Measurements from ENCODE around the gene RORB.

RORB gene

GRCh38 chr9:74729136-74729695, 232.1 kb downstream of the RORB start:
- peak; percentile 14 for DNase-seq (ENCODE audit: low spot score)
- Histone ChIP-seq H2AK5ac (ENCODE audit: low read depth, low read length) (no peak overlapping the region), H3K9me3 (replicated peaks in 1 of 2; ENCODE audit: control insufficient read depth in 2 of 2, insufficient read depth in 1 of 2, low read depth in 1 of 2, low read length in 2 of 2) (no peaks in the 10 kb centered on the region), H2AFZ (ENCODE audit: low read length) (no peak overlapping the region), H2BK12ac (ENCODE audit: low read length) (no peak overlapping the region), H4K91ac (ENCODE audit: low read depth, low read length, poor library complexity) (no peak overlapping the region), H3K36me3 (replicated peaks in 1 of 2; ENCODE audit: control insufficient read depth in 2 of 2, insufficient read depth in 2 of 2, low read length in 2 of 2) (no peaks in the 10 kb centered on the region), H3K27me3 (ENCODE audit: control insufficient read depth in 3 of 3, insufficient read depth in 3 of 3, low read depth in 1 of 3, low read length in 3 of 3) (no peaks in the 10 kb centered on the region), H4K8ac (ENCODE audit: low read depth, low read length) (no peak overlapping the region), H2BK120ac (ENCODE audit: low read depth, low read length) (no peak overlapping the region), H3K23ac (ENCODE audit: low read depth, low read length, poor library complexity) (no peak overlapping the region), H2BK15ac (ENCODE audit: low read length) (no peak overlapping the region), H2BK5ac (ENCODE audit: low read length) (no peak overlapping the region), H3K14ac (ENCODE audit: low read length) (no peak overlapping the region), H3K4me1 (ENCODE audit: control insufficient read depth in 2 of 2, insufficient read depth in 1 of 2, low read depth in 1 of 2, low read length in 2 of 2) (peaks cover 4 to 7% of the 10 kb centered on the region in 2 donors), H3K4me2 (ENCODE audit: insufficient read depth, low read length, poor library complexity, severe bottlenecking) (no peak overlapping the region), H3K9ac (ENCODE audit: low read depth, low read length, poor library complexity) (no peak overlapping the region), H3K4me3 (ENCODE audit: low read length in 2 of 2) (no peak overlapping the region), H3K4ac (ENCODE audit: low read length) (no peak overlapping the region), H3K18ac (ENCODE audit: low read length) (no peak overlapping the region), H3K27ac (replicated peaks; ENCODE audit: low read length) (no peak overlapping the region), H3K79me1 (ENCODE audit: low read depth, low read length) (no peaks in the 10 kb centered on the region)
- no CpG with 5 or more reads among the region's 9 CpGs for WGBS, 2 donors (ENCODE audit: extremely low coverage in 2 of 2, insufficient read length in 2 of 2, insufficient replicate concordance in 1 of 2)

DNA sequence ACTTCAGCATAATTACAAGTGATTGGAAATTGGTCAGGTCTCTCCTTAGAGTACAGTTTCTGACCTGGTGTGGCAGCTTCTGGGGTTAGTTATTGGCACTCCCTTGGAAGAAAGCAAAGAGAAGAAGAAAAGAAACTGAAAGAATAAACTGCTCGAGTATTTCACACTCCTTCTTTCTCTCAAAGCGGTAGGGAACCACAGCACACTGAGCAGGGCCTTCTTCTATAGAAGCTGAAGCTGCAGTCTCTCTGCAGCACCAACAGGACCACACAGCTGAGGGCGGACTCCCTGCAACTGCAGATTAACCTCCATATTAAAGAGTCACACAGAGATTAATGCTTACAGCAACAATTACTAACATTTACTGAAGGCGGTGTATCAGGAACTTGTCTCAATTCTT, 238.6 kb downstream of the RORB start:
- no peak overlapping the region for H3K18ac ChIP-seq (ENCODE audit: low read length)
- H2BK5ac ChIP-seq (ENCODE audit: low read length), result no peak overlapping the region
- H2BK15ac ChIP-seq (ENCODE audit: low read length), result no peak overlapping the region
- no peak overlapping the region for H2BK120ac ChIP-seq (ENCODE audit: low read depth, low read length)
- no peaks in the 10 kb centered on the region for H3K9me3 ChIP-seq (replicated peaks in 1 of 2; ENCODE audit: control insufficient read depth in 2 of 2, insufficient read depth in 1 of 2, low read depth in 1 of 2, low read length in 2 of 2)
- H3K4me2 ChIP-seq (ENCODE audit: insufficient read depth, low read length, poor library complexity, severe bottlenecking), result no peak overlapping the region
- H3K36me3 ChIP-seq (replicated peaks in 1 of 2; ENCODE audit: control insufficient read depth in 2 of 2, insufficient read depth in 2 of 2, low read length in 2 of 2), result no peaks in the 10 kb centered on the region
- H4K91ac ChIP-seq (ENCODE audit: low read depth, low read length, poor library complexity), result no peak overlapping the region
- no peaks in the 10 kb centered on the region for H3K27me3 ChIP-seq (ENCODE audit: control insufficient read depth in 3 of 3, insufficient read depth in 3 of 3, low read depth in 1 of 3, low read length in 3 of 3)
- peak overlapping the region; percentile 37 for H3K27ac ChIP-seq (replicated peaks; ENCODE audit: low read length)
- no peak overlapping the region for H3K9ac ChIP-seq (ENCODE audit: low read depth, low read length, poor library complexity)
- peak overlapping the region; percentile 45 for H2AFZ ChIP-seq (ENCODE audit: low read length)
- WGBS, 2 donors (ENCODE audit: extremely low coverage in 2 of 2, insufficient read length in 2 of 2, insufficient replicate concordance in 1 of 2), result no CpG with 5 or more reads among the region's 4 CpGs
- H3K23ac ChIP-seq (ENCODE audit: low read depth, low read length, poor library complexity), result no peak overlapping the region
- no peak overlapping the region for H3K14ac ChIP-seq (ENCODE audit: low read length)
- no peak overlapping the region for H3K4me3 ChIP-seq (ENCODE audit: low read length in 2 of 2)
- no peak overlapping the region for H2AK5ac ChIP-seq (ENCODE audit: low read depth, low read length)
- no peak for DNase-seq (ENCODE audit: low spot score)
- no peak overlapping the region for H4K8ac ChIP-seq (ENCODE audit: low read depth, low read length)
- H2BK12ac ChIP-seq (ENCODE audit: low read length), result no peak overlapping the region
- peaks cover 0 to 4% of the 10 kb centered on the region in 2 donors for H3K4me1 ChIP-seq (ENCODE audit: control insufficient read depth in 2 of 2, insufficient read depth in 1 of 2, low read depth in 1 of 2, low read length in 2 of 2)
- no peaks in the 10 kb centered on the region for H3K79me1 ChIP-seq (ENCODE audit: low read depth, low read length)
- H3K4ac ChIP-seq (ENCODE audit: low read length), result no peak overlapping the region

DNA sequence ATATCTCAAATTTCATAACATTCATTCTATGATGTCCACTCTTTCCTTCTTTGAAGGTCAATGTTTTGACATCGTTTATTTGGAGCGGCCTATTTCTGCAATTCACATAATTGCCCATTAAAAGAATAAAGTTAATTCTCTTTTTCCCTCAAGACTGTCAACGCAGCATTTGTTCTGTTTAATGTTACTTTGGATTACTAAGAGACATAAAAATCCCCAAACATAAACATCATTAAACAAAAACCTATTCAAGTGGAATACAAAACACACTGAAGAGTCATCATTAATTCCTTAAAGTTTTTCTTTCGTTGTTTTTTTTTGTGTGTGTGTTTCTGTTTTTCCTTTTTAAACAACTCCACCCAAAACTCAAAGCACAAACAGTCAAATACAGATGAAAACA, 239.5 kb downstream of the RORB start:
- Histone ChIP-seq H4K8ac (ENCODE audit: low read depth, low read length) (no peak overlapping the region), H3K23ac (ENCODE audit: low read depth, low read length, poor library complexity) (no peak overlapping the region), H3K27me3 (ENCODE audit: control insufficient read depth in 3 of 3, insufficient read depth in 3 of 3, low read depth in 1 of 3, low read length in 3 of 3) (no peaks in the 10 kb centered on the region), H3K9ac (ENCODE audit: low read depth, low read length, poor library complexity) (no peak overlapping the region), H3K9me3 (replicated peaks in 1 of 2; ENCODE audit: control insufficient read depth in 2 of 2, insufficient read depth in 1 of 2, low read depth in 1 of 2, low read length in 2 of 2) (no peaks in the 10 kb centered on the region), H3K79me1 (ENCODE audit: low read depth, low read length) (no peaks in the 10 kb centered on the region), H3K4ac (ENCODE audit: low read length) (no peak overlapping the region), H3K27ac (replicated peaks; ENCODE audit: low read length) (no peak overlapping the region), H3K36me3 (replicated peaks in 1 of 2; ENCODE audit: control insufficient read depth in 2 of 2, insufficient read depth in 2 of 2, low read length in 2 of 2) (no peaks in the 10 kb centered on the region), H2AK5ac (ENCODE audit: low read depth, low read length) (no peak overlapping the region), H2BK12ac (ENCODE audit: low read length) (no peak overlapping the region), H4K91ac (ENCODE audit: low read depth, low read length, poor library complexity) (no peak overlapping the region), H2BK5ac (ENCODE audit: low read length) (no peak overlapping the region), H2BK15ac (ENCODE audit: low read length) (no peak overlapping the region), H3K4me3 (ENCODE audit: low read length in 2 of 2) (no peak overlapping the region), H3K18ac (ENCODE audit: low read length) (no peak overlapping the region), H2BK120ac (ENCODE audit: low read depth, low read length) (no peak overlapping the region), H3K4me1 (ENCODE audit: control insufficient read depth in 2 of 2, insufficient read depth in 1 of 2, low read depth in 1 of 2, low read length in 2 of 2) (peaks cover 0 to 4% of the 10 kb centered on the region in 2 donors), H3K4me2 (ENCODE audit: insufficient read depth, low read length, poor library complexity, severe bottlenecking) (no peak overlapping the region), H3K14ac (ENCODE audit: low read length) (no peak overlapping the region), H2AFZ (ENCODE audit: low read length) (no peak overlapping the region)
- DNase-seq (ENCODE audit: low spot score), result no peak
- WGBS, 2 donors (ENCODE audit: extremely low coverage in 2 of 2, insufficient read length in 2 of 2, insufficient replicate concordance in 1 of 2), result no CpG with 5 or more reads among the region's 4 CpGs

- Histone ChIP-seq H3K27ac (replicated peaks; ENCODE audit: low read length) (no peak overlapping the region), H3K79me1 (ENCODE audit: low read depth, low read length) (no peaks in the 10 kb centered on the region), H2BK120ac (ENCODE audit: low read depth, low read length) (no peak overlapping the region), H2AFZ (ENCODE audit: low read length) (no peak overlapping the region), H2BK15ac (ENCODE audit: low read length) (no peak overlapping the region), H3K4ac (ENCODE audit: low read length) (no peak overlapping the region), H3K18ac (ENCODE audit: low read length) (no peak overlapping the region), H3K9me3 (replicated peaks in 1 of 2; ENCODE audit: control insufficient read depth in 2 of 2, insufficient read depth in 1 of 2, low read depth in 1 of 2, low read length in 2 of 2) (no peaks in the 10 kb centered on the region), H3K14ac (ENCODE audit: low read length) (no peak overlapping the region), H3K36me3 (replicated peaks in 1 of 2; ENCODE audit: control insufficient read depth in 2 of 2, insufficient read depth in 2 of 2, low read length in 2 of 2) (no peaks in the 10 kb centered on the region), H3K4me1 (ENCODE audit: control insufficient read depth in 2 of 2, insufficient read depth in 1 of 2, low read depth in 1 of 2, low read length in 2 of 2) (no peaks in the 10 kb centered on the region), H3K23ac (ENCODE audit: low read depth, low read length, poor library complexity) (no peak overlapping the region), H2BK5ac (ENCODE audit: low read length) (no peak overlapping the region), H3K4me2 (ENCODE audit: insufficient read depth, low read length, poor library complexity, severe bottlenecking) (no peak overlapping the region), H3K9ac (ENCODE audit: low read depth, low read length, poor library complexity) (no peak overlapping the region), H4K91ac (ENCODE audit: low read depth, low read length, poor library complexity) (no peak overlapping the region), H2BK12ac (ENCODE audit: low read length) (no peak overlapping the region), H4K8ac (ENCODE audit: low read depth, low read length) (no peak overlapping the region), H3K27me3 (ENCODE audit: control insufficient read depth in 3 of 3, insufficient read depth in 3 of 3, low read depth in 1 of 3, low read length in 3 of 3) (peaks cover 0 to 3% (median 0%) of the 10 kb centered on the region in 3 experiments), H3K4me3 (ENCODE audit: low read length in 2 of 2) (no peak overlapping the region), H2AK5ac (ENCODE audit: low read depth, low read length) (no peak overlapping the region)
- DNase-seq (ENCODE audit: low spot score), result no peak
- no CpG with 5 or more reads among the region's 1 CpG for WGBS, 2 donors (ENCODE audit: extremely low coverage in 2 of 2, insufficient read length in 2 of 2, insufficient replicate concordance in 1 of 2)
These were observed 245.2 kb downstream of the RORB start for GRCh38 chr9:74742191-74742790.
